ENCODE results near the gene RPL38.

Gene RPL38

GRCh38 chr17:74251569-74251968 lies 48.1 kb downstream of the RPL38 start:
- H3K4me3 ChIP-seq (ENCODE audit: control insufficient read depth, low read depth, low read length): no peak overlapping the region
- TF ChIP-seq, protein P1, sequence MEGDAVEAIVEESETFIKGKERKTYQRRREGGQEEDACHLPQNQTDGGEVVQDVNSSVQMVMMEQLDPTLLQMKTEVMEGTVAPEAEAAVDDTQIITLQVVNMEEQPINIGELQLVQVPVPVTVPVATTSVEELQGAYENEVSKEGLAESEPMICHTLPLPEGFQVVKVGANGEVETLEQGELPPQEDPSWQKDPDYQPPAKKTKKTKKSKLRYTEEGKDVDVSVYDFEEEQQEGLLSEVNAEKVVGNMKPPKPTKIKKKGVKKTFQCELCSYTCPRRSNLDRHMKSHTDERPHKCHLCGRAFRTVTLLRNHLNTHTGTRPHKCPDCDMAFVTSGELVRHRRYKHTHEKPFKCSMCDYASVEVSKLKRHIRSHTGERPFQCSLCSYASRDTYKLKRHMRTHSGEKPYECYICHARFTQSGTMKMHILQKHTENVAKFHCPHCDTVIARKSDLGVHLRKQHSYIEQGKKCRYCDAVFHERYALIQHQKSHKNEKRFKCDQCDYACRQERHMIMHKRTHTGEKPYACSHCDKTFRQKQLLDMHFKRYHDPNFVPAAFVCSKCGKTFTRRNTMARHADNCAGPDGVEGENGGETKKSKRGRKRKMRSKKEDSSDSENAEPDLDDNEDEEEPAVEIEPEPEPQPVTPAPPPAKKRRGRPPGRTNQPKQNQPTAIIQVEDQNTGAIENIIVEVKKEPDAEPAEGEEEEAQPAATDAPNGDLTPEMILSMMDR (IDR thresholded peaks at IDR 0.05; ENCODE audit: control insufficient read depth, insufficient read depth, low read depth, low read length, missing control alignments): no peak
- DNase-seq (ENCODE audit: low read depth): no peak

- TF ChIP-seq, protein P1 (IDR thresholded peaks at IDR 0.05; ENCODE audit: control insufficient read depth, insufficient read depth, low read depth, low read length, missing control alignments): no peak
- DNase-seq (ENCODE audit: low read depth): no peak
- no peak overlapping the region for H3K4me3 ChIP-seq (ENCODE audit: control insufficient read depth, low read depth, low read length)
Measured at GRCh38 chr17:74252211-74252610, 48.7 kb downstream of the RPL38 start.

DNA sequence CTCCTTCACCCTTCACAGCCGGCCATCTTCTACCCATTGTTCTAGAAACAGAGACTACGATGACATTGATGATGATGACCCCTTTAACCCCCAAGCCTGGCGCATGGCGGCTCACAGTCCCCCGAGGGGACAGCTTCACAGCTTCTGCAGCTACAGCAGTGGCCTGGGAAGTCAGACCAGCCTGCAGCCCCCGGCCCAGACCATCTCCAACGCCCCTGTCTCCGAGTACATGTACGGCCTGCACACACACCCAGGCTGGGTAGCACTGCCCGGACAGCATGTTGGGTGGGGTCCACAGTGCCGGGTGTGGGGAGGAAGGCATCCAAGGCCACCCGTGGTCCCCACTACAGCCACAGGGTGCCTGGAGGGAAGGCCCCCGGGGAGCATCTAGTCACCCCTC lies 49.6 kb downstream of the RPL38 start:
- TF ChIP-seq, protein P1 (IDR thresholded peaks at IDR 0.05; ENCODE audit: control insufficient read depth, insufficient read depth, low read depth, low read length, missing control alignments): no peak

GRCh38 chr17:74257311-74257710 lies 53.8 kb downstream of the RPL38 start:
- TF ChIP-seq, protein P1 (IDR thresholded peaks at IDR 0.05; ENCODE audit: control insufficient read depth, insufficient read depth, low read depth, low read length, missing control alignments): no peak
- no peak overlapping the region for H3K4me3 ChIP-seq (ENCODE audit: control insufficient read depth, low read depth, low read length)
- no peak for DNase-seq (ENCODE audit: low read depth)

More for the DNA sequence above, 49.6 kb downstream of the RPL38 start:
- H3K4me3 ChIP-seq (ENCODE audit: control insufficient read depth, low read depth, low read length): no peak overlapping the region
- DNase-seq (ENCODE audit: low read depth): no peak

DNA sequence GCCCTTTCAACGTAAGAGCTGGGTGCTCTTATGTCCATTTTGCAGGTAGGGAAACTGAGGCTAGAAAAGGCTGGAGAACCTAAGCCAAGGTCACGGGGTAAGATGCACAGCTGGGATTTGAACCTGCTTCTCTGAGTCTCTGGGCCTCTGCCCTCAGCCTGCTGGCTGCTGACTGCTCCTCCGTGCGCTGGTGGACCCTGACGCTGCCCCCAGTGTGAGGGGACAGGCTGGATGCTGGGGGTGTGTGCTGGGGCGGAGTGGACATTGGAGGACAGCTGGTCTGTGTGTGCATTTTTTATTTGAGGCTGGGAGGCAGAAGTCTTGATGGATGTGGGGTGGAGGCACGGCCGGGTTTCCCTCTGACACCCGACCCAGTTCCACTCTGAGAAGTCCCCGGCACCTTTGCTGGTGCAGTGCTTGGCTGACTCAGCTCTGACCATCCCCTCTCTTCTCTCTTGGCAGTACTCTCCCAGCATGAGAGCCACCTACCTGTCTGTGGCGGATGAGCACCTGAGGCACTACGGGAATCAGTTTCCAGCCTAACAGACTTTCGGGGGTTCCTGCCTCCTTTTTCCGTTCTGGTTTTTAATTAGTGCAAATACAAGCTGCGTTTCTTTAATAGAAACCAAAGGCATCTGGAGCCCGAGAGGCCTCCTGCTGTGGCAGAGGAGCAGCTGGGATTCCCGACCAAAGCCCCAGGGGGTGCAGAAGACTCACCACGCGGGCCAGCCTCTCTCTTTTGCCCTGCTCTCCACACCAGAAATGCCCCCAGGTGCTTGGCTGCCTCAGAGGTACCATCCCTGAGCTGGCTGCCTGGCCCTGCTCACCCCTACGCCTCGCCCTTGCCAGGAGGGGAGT lies 56.4 kb downstream of the RPL38 start:
- TF ChIP-seq, protein P1 (IDR thresholded peaks at IDR 0.05; ENCODE audit: control insufficient read depth, insufficient read depth, low read depth, low read length, missing control alignments): no peak
- no peak for DNase-seq (ENCODE audit: low read depth)
- no peak overlapping the region for H3K4me3 ChIP-seq (ENCODE audit: control insufficient read depth, low read depth, low read length)

Data from AG09309 (cell line).